GM19438 (cell line): ENCODE data around the gene ABR.
A peak's percentile ranks its signal among the peaks of the same experiment; 100 is the strongest.
"Not testable (repeated sequence)": the region's sequence is repeated elsewhere in the genome, so short reads cannot be mapped to it uniquely, and the experiment has no call there.

Experiments used
- ATAC-seq: cut with Tn5 transposase; IDR thresholded peaks from one replicate; pipeline ENCODE4 v1.9.1; 2021; ENCODE audit warnings: low read depth; ENCODE audit not compliant: unreplicated experiment

Gene ABR

GRCh38 chr17:1202291-1202690, 22.5 kb upstream of the ABR start:
- ATAC-seq: no peak

- ATAC-seq: no peak
These were observed 21.4 kb upstream of the ABR start for GRCh38 chr17:1201132-1201702.

GRCh38 chr17:1199271-1199743, 19.5 kb upstream of the ABR start:
- not testable (repeated sequence) for ATAC-seq

GRCh38 chr17:1197781-1198490, 18.2 kb upstream of the ABR start:
- peak; percentile 57 for ATAC-seq

GRCh38 chr17:1197379-1197778, 17.6 kb upstream of the ABR start:
- peak; percentile 19 for ATAC-seq

GRCh38 chr17:1196946-1197345, 17.2 kb upstream of the ABR start:
- ATAC-seq: no peak

GRCh38 chr17:1192911-1193699, 13.3 kb upstream of the ABR start:
- no peak for ATAC-seq

- ATAC-seq: no peak
These were observed 11.1 kb upstream of the ABR start for GRCh38 chr17:1190751-1191331.

- no peak for ATAC-seq
These were observed 9.2 kb upstream of the ABR start for GRCh38 chr17:1188812-1189504.

- ATAC-seq: no peak
These were observed 7.4 kb upstream of the ABR start for GRCh38 chr17:1186923-1187771.

- no peak for ATAC-seq
These were observed 6.5 kb upstream of the ABR start for GRCh38 chr17:1186214-1186820.

- ATAC-seq: peak; percentile 44
These were observed 3.5 kb upstream of the ABR start for GRCh38 chr17:1183171-1183873.

- ATAC-seq: no peak
These were observed 3.0 kb upstream of the ABR start for GRCh38 chr17:1182811-1183170.

GRCh38 chr17:1181753-1182137, 2.0 kb upstream of the ABR start:
- no peak for ATAC-seq

GRCh38 chr17:1180958-1181752, 1.4 kb upstream of the ABR start:
- ATAC-seq: peak; percentile 34

GRCh38 chr17:1179112-1179817, 516 bp downstream of the ABR start:
- no peak for ATAC-seq

- ATAC-seq: no peak
These were observed 2.6 kb downstream of the ABR start for GRCh38 chr17:1177016-1177700.
